Measurements from ENCODE around the gene PTDSS2. TPM values are rescaled to one million over a fixed set of nuclear protein-coding genes. Genes with fewer than 3 reads are reported as not detected.

Gene PTDSS2
- total RNA-seq, 1 experiment from 2014 or later: 37.6 TPM

GRCh38 chr11:526192-526591 is 76.1 kb downstream of the PTDSS2 start:
- Histone ChIP-seq H3K27ac (ENCODE audit: low read depth, low read length, poor library complexity, severe bottlenecking) (no peak overlapping the region), H3K4me3 (ENCODE audit: low read depth, low read length, poor library complexity, severe bottlenecking) (no peak overlapping the region), H3K27me3 (replicated peaks; ENCODE audit: insufficient read depth, low read depth, low read length, poor library complexity) (no peaks in the 10 kb centered on the region), H3K36me3 (ENCODE audit: insufficient read depth, low read length, poor library complexity, severe bottlenecking) (no peaks in the 10 kb centered on the region), H3K9me3 (ENCODE audit: low read depth, low read length, poor library complexity, severe bottlenecking) (no peaks in the 10 kb centered on the region), H3K4me1 (ENCODE audit: insufficient read depth, low read length, poor library complexity, severe bottlenecking) (no peaks in the 10 kb centered on the region)
- intact Hi-C loops (cut with micrococcal nuclease; ENCODE audit: unreplicated experiment): no loop called here
- TF ChIP-seq EZH2 (IDR thresholded peaks at IDR 0.05; ENCODE audit: borderline replicate concordance, low read depth, low read length, poor library complexity, severe bottlenecking): no peak
- no peak for TF ChIP-seq CTCF (conservative IDR thresholded peaks at IDR 0.05; ENCODE audit: low read depth, low read length)
- no peak for DNase-seq (ENCODE audit: low spot score)
- POLR2A ChIA-PET (ENCODE audit: low non-redundant PET): no interaction called here
- CTCF ChIA-PET: no interaction called here
- no TSS peak for BruUV-seq (replicated peaks)

GRCh38 chr11:528166-528814 is 78.2 kb downstream of the PTDSS2 start:
- Histone ChIP-seq H3K27me3 (replicated peaks; ENCODE audit: insufficient read depth, low read depth, low read length, poor library complexity) (no peaks in the 10 kb centered on the region), H3K4me1 (ENCODE audit: insufficient read depth, low read length, poor library complexity, severe bottlenecking) (no peaks in the 10 kb centered on the region), H3K36me3 (ENCODE audit: insufficient read depth, low read length, poor library complexity, severe bottlenecking) (peaks cover 14% of the 10 kb centered on the region), H3K27ac (ENCODE audit: low read depth, low read length, poor library complexity, severe bottlenecking) (no peak overlapping the region), H3K9me3 (ENCODE audit: low read depth, low read length, poor library complexity, severe bottlenecking) (no peaks in the 10 kb centered on the region), H3K4me3 (ENCODE audit: low read depth, low read length, poor library complexity, severe bottlenecking) (no peak overlapping the region)
- no peak for TF ChIP-seq EZH2 (IDR thresholded peaks at IDR 0.05; ENCODE audit: borderline replicate concordance, low read depth, low read length, poor library complexity, severe bottlenecking)
- TF ChIP-seq CTCF (conservative IDR thresholded peaks at IDR 0.05; ENCODE audit: low read depth, low read length): no peak
- intact Hi-C loops (cut with micrococcal nuclease; ENCODE audit: unreplicated experiment): no loop called here
- no TSS peak for BruUV-seq (replicated peaks)
- DNase-seq (ENCODE audit: low spot score): no peak
- POLR2A ChIA-PET (ENCODE audit: low non-redundant PET): no interaction called here
- CTCF ChIA-PET: no interaction called here

- Histone ChIP-seq H3K36me3 (ENCODE audit: insufficient read depth, low read length, poor library complexity, severe bottlenecking) (peaks cover 14% of the 10 kb centered on the region), H3K4me3 (ENCODE audit: low read depth, low read length, poor library complexity, severe bottlenecking) (no peak overlapping the region), H3K4me1 (ENCODE audit: insufficient read depth, low read length, poor library complexity, severe bottlenecking) (no peaks in the 10 kb centered on the region), H3K27ac (ENCODE audit: low read depth, low read length, poor library complexity, severe bottlenecking) (no peak overlapping the region), H3K27me3 (replicated peaks; ENCODE audit: insufficient read depth, low read depth, low read length, poor library complexity) (no peaks in the 10 kb centered on the region), H3K9me3 (ENCODE audit: low read depth, low read length, poor library complexity, severe bottlenecking) (no peaks in the 10 kb centered on the region)
- BruUV-seq (replicated peaks): no TSS peak
- DNase-seq (ENCODE audit: low spot score): no peak
- intact Hi-C loops (cut with micrococcal nuclease; ENCODE audit: unreplicated experiment): no loop called here
- POLR2A ChIA-PET (ENCODE audit: low non-redundant PET): no interaction called here
- no peak for TF ChIP-seq CTCF (conservative IDR thresholded peaks at IDR 0.05; ENCODE audit: low read depth, low read length)
- no peak for TF ChIP-seq EZH2 (IDR thresholded peaks at IDR 0.05; ENCODE audit: borderline replicate concordance, low read depth, low read length, poor library complexity, severe bottlenecking)
- CTCF ChIA-PET: no interaction called here
These were observed 79.0 kb downstream of the PTDSS2 start for GRCh38 chr11:528815-529727.

Measured in A673 (cell line).